Transverse colon (tissue), 4 donors: ENCODE measurements around the gene RAB25. TPM values are rescaled to one million over a fixed set of nuclear protein-coding genes. Genes with fewer than 3 reads are reported as not detected.
A peak's percentile ranks its signal among the peaks of the same experiment; 100 is the strongest.

Experiments used
- DNase-seq: peaks from one replicate; pipeline ENCODE4 v3.0.0-alpha.2; 2019
- H3K27ac ChIP-seq, 4 donors: fragments of 200-600 bp; sonication (generic); 2 replicates each; pipeline ENCODE4 v1.5.1; 2016 to 2018; ENCODE audit warnings: inconsistent platforms in 4 of 4
- H3K27me3 ChIP-seq: fragments of 200-600 bp; sonication (generic); 2 replicates; pipeline ENCODE4 v1.5.1; 2017; ENCODE audit warnings: inconsistent platforms
- H3K36me3 ChIP-seq, 4 donors: fragments of 200-600 bp; sonication (generic); 2 replicates each; pipeline ENCODE4 v1.5.1; 2017 to 2019; ENCODE audit warnings: inconsistent platforms in 4 of 4
- H3K4me1 ChIP-seq, 4 donors: fragments of 200-600 bp; sonication (generic); 2 replicates each; pipeline ENCODE4 v1.5.1; 2017 to 2020; ENCODE audit warnings: inconsistent platforms in 4 of 4
- H3K4me3 ChIP-seq, 4 donors: fragments of 200-600 bp; sonication (generic); 1 replicate in 1 of 4; 2 replicates in 3 of 4; pipeline versions ENCODE4 v1.5.1 to v1.6.1; 2017 to 2019; ENCODE audit warnings: inconsistent platforms in 4 of 4
- H3K9me3 ChIP-seq, 2 donors: fragments of 200-600 bp; sonication (generic); 2 replicates each; pipeline ENCODE4 v1.5.1; 2017 to 2019; ENCODE audit warnings: inconsistent platforms in 2 of 2
- EP300 ChIP-seq: sonication (generic); formaldehyde crosslinking; IDR thresholded peaks from one replicate; pipeline ENCODE4 v1.6.1; 2017; ENCODE audit warnings: antibody characterized with exemption, low read depth
- POLR2A ChIP-seq: fragments of 450-650 bp; IDR thresholded peaks from one replicate; pipeline ENCODE4 v1.6.1; 2016; ENCODE audit warnings: antibody characterized with exemption, mild to moderate bottlenecking, moderate library complexity
- POLR2AphosphoS5 ChIP-seq, 3 donors: sonication (generic); formaldehyde crosslinking; IDR thresholded peaks; one replicate each; pipeline ENCODE4 v1.6.1; 2016; ENCODE audit warnings: antibody characterized with exemption in 3 of 3
- WGBS, 2 donors: methylation state at CpG; one replicate each; pipeline ENCODE4 v1.1.5; 2018; ENCODE audit warnings: low coverage in 1 of 2; 5-methylcytosine and 5-hydroxymethylcytosine counted together
- in situ Hi-C, 4 donors: fragments of 200-750 bp; cut with MboI; loops; one replicate each; pipeline versions ENCODE4 v1.15.0 to v1.15.1; 2017; ENCODE audit warnings: low sequenced_read_pairs in 3 of 4, low pct_ligation_motif_present in 1 of 4, low pct_unique_long_range_greater_than_20kb in 1 of 4
- intact Hi-C: fragments of 100-400 bp; cut with DNase I; formaldehyde crosslinking; loops from one replicate; pipeline ENCODE4 v1.15.1; 2023; ENCODE audit warnings: low total_unique reads
- total RNA-seq, 4 donors: library from RNA; depleted of rRNA; stranded (reverse); fragments of >200 nt; gene quantifications; one replicate each; pipeline ENCODE4 v1.1.0, GENCODE V29; 2016
- TF ChIP-seq, protein P1 (sequence below), 5 experiments: fragments of 200-600 bp in 3 of 5; fragments of 450-650 bp in 2 of 5; sonication (generic) in 3 of 5; IDR thresholded peaks; 1 replicate in 2 of 5; 2 replicates in 3 of 5; pipeline ENCODE4 v1.5.1; 2016 to 2017; ENCODE audit warnings: antibody characterized with exemption in 5 of 5, inconsistent platforms in 3 of 5, mild to moderate bottlenecking in 2 of 5, moderate library complexity in 1 of 5

The RAB25 gene
- total RNA-seq, 4 donors from 2014 or later: 140 to 213 (median 174) TPM

DNA sequence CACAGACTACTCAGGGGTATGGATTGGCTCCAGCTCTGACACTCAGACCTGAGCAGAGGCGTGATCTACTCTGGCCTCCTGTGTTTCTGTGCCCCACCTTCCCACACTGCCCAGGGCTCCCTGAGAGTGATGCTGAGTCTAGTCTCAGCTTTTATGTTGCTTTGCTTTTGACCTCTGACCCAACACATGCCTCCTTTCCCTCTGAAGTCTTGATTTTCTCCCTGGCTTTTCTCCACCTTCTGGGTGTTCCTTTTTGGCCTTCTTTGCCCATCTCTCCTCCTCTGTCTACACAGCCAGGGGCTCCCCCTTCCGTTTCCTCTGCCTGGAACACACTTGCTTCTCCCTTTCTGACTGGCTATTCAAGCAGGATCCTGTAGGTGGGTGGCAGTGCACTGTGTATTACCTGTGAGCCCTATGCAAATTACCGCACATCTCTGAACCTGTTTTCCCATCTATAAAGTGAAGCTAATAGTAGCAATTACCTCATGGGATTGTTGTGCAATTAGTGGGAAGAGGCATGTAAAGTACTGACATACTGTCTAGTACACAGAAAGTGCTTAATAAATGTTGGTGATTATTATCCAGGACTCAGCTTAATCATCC, 35.0 kb downstream of the RAB25 start:
- no peak overlapping the region for H3K4me3 ChIP-seq
- TF ChIP-seq EP300: no peak
- no peak for TF ChIP-seq POLR2AphosphoS5 (IDR thresholded peaks at IDR 0.05)
- TF ChIP-seq POLR2A: no peak
- TF ChIP-seq, protein P1, sequence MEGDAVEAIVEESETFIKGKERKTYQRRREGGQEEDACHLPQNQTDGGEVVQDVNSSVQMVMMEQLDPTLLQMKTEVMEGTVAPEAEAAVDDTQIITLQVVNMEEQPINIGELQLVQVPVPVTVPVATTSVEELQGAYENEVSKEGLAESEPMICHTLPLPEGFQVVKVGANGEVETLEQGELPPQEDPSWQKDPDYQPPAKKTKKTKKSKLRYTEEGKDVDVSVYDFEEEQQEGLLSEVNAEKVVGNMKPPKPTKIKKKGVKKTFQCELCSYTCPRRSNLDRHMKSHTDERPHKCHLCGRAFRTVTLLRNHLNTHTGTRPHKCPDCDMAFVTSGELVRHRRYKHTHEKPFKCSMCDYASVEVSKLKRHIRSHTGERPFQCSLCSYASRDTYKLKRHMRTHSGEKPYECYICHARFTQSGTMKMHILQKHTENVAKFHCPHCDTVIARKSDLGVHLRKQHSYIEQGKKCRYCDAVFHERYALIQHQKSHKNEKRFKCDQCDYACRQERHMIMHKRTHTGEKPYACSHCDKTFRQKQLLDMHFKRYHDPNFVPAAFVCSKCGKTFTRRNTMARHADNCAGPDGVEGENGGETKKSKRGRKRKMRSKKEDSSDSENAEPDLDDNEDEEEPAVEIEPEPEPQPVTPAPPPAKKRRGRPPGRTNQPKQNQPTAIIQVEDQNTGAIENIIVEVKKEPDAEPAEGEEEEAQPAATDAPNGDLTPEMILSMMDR (IDR thresholded peaks at IDR 0.05): no peak
- DNase-seq: no peak
- H3K27ac ChIP-seq: peak overlapping the region; percentile 19 to 80 (median 66)
- intact Hi-C loops: loop anchor here (2.0 kb wide), 2 partner anchors 35 to 77 kb away; no protein-coding TSS in a partner anchor
- no peaks in the 10 kb centered on the region for H3K27me3 ChIP-seq
- no peaks in the 10 kb centered on the region for H3K36me3 ChIP-seq
- 67 to 82% methylated on average over 2 to 3 of the region's 3 CpGs for WGBS, 2 donors
- in situ Hi-C loops: loop anchor here (5.0 to 25.0 kb wide), 3 partner anchors 36 to 129 kb away; partner anchors contain the start of gene PMF1 (in 1 of the 4)
- H3K4me1 ChIP-seq: peaks cover 8 to 39% (median 15%) of the 10 kb centered on the region in 4 donors
- H3K9me3 ChIP-seq: no peaks in the 10 kb centered on the region

DNA sequence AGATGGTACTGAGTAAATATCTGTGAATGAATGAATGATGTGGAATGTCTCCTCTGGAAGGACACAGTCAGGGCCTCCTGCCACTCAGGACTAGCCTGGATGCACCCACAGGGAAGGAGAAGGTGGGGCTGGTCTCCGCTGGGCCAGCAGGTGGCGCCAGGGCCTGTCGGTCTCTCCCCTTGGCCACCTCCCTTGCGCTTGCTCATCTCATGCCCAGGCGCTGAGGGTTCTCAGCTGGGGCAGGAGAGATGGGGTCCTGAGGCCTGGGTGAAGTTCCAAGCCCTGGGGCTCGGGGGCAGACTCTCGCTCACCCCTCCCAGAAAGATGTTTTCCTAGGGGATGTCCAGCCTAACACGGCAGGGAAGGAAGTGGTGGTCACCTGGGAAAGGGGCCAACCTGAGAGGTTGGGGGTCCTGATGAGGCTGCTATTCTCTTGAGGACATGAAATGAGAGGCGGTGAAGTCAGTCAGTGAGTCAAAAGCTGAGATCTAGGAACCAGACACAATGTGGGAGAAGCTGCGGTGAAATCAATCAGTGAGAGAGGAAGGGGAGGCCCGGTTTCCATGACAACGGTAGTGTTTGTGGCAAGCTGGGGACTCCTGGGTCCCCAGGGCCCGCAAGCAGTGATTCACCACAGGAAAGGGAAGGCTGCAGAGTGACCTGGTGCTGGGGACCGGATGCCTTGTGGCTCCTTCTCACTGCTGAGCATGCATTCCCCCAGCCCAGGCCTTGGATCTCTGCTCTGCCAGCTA, 35.9 kb downstream of the RAB25 start:
- H3K27ac ChIP-seq: peak overlapping the region; percentile 57 to 80 (median 77)
- no peak for TF ChIP-seq EP300
- TF ChIP-seq, protein P1 (IDR thresholded peaks at IDR 0.05): peak; percentile 93 to 97 (median 94)
- peak in 1 of 3 donors; percentile 62 for TF ChIP-seq POLR2AphosphoS5 (IDR thresholded peaks at IDR 0.05)
- TF ChIP-seq POLR2A: no peak
- WGBS, 2 donors: 24% methylated on average over 13 of the region's 14 CpGs; no CpG with 5 or more reads in 1 of the 2 donors
- H3K4me3 ChIP-seq: no peak overlapping the region
- in situ Hi-C loops (loop anchor here (5.0 to 25.0 kb wide), 3 partner anchors 35 to 128 kb away; partner anchors contain the start of gene PMF1 (in 1 of the 4)), intact Hi-C loops (loop anchor here (2.0 kb wide), 1 partner anchor 34 kb away; no protein-coding TSS in a partner anchor)
- no peaks in the 10 kb centered on the region for H3K9me3 ChIP-seq
- H3K27me3 ChIP-seq: no peaks in the 10 kb centered on the region
- DNase-seq: peak; percentile 93
- H3K4me1 ChIP-seq: peaks cover 8 to 46% (median 20%) of the 10 kb centered on the region in 4 donors
- no peaks in the 10 kb centered on the region for H3K36me3 ChIP-seq

DNA sequence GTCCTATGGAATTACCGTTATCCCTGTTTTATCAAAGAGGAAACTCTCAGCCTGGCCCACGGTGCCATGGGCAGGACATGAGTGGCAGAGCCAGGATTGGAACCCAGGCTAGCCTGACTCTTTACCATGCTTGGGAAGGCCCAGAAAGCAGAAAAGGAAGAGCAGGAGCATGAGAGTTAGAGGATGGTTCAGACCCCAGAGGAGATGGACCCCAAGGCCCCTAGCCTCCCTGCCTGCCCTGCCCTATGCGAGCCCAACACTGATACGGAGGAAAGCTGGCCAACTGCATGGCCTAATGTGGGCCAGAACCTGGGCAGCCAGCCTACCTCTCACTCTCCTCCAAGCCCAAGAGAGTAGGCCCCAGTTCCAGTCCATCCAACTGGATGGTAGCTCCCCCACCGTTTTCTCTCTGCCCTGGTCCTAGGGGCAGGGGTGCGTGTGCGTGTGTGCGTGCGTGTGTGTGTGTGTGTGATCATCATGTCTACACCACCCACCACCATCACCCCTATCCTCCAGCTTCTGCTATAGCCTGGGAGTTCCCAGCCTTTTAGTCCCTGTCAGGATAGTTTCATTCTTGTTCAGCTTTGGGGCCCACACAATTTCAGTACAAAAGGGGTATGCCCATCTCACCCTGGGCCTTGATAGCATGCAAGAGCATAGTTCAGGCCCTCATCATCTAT, 36.7 kb downstream of the RAB25 start:
- no peak for DNase-seq
- Histone ChIP-seq H3K9me3 (no peaks in the 10 kb centered on the region), H3K36me3 (no peaks in the 10 kb centered on the region), H3K27me3 (no peaks in the 10 kb centered on the region), H3K4me1 (peaks cover 15 to 54% (median 28%) of the 10 kb centered on the region in 4 donors), H3K4me3 (no peak overlapping the region), H3K27ac (peak overlapping the region; percentile 57 to 80 (median 77))
- TF ChIP-seq POLR2AphosphoS5 (IDR thresholded peaks at IDR 0.05) (no peak), EP300 (no peak), POLR2A (no peak)
- TF ChIP-seq, protein P1 (IDR thresholded peaks at IDR 0.05): no peak
- WGBS, 2 donors: 80% methylated on average over 2 to 9 of the region's 9 CpGs
- intact Hi-C loops (loop anchor here (2.0 kb wide), 1 partner anchor 33 kb away; no protein-coding TSS in a partner anchor), in situ Hi-C loops (loop anchor here (5.0 to 25.0 kb wide), 3 partner anchors 35 to 127 kb away; partner anchors contain the start of gene PMF1 (in 1 of the 4))
